ENCODE results near the gene PLEKHH2. TPM values are rescaled to one million over a fixed set of nuclear protein-coding genes. Genes with fewer than 3 reads are reported as not detected.

The PLEKHH2 gene
- total RNA-seq, 1 donor from 2014 or later = 1.8 TPM

DNA sequence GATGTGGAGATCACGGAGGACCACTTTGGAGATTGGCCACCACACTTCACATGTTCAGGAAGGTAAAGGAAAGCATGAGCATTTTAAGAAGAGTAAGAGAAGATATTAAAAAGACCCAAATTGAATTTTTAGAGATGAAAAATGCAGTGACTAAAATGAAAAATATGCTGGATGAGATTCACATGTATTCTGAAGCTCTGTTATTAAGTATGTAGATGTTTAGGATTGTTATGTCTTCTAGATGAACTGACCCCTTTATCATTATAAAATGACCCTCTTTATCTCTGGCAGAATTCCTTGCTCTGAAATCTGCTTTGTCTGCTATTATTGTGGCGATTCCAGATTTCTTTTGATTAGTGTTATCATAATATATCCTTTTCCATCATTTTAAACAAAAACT is 100.8 kb downstream of the PLEKHH2 start:
- H3K4me3 ChIP-seq (ENCODE audit: low read depth, low read length) = no peak overlapping the region
- DNase-seq (ENCODE audit: low read depth) (no peak), FAIRE-seq (no peak)
- no peaks in the 10 kb centered on the region for H3K36me3 ChIP-seq (ENCODE audit: control insufficient read depth, insufficient read depth, low read length)
- no peaks in the 10 kb centered on the region for H3K27me3 ChIP-seq (ENCODE audit: control insufficient read depth, insufficient read depth, low read length)
- TF ChIP-seq, protein P1, sequence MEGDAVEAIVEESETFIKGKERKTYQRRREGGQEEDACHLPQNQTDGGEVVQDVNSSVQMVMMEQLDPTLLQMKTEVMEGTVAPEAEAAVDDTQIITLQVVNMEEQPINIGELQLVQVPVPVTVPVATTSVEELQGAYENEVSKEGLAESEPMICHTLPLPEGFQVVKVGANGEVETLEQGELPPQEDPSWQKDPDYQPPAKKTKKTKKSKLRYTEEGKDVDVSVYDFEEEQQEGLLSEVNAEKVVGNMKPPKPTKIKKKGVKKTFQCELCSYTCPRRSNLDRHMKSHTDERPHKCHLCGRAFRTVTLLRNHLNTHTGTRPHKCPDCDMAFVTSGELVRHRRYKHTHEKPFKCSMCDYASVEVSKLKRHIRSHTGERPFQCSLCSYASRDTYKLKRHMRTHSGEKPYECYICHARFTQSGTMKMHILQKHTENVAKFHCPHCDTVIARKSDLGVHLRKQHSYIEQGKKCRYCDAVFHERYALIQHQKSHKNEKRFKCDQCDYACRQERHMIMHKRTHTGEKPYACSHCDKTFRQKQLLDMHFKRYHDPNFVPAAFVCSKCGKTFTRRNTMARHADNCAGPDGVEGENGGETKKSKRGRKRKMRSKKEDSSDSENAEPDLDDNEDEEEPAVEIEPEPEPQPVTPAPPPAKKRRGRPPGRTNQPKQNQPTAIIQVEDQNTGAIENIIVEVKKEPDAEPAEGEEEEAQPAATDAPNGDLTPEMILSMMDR (IDR thresholded peaks at IDR 0.05; ENCODE audit: insufficient read depth, low read length, severe bottlenecking) = no peak

DNA sequence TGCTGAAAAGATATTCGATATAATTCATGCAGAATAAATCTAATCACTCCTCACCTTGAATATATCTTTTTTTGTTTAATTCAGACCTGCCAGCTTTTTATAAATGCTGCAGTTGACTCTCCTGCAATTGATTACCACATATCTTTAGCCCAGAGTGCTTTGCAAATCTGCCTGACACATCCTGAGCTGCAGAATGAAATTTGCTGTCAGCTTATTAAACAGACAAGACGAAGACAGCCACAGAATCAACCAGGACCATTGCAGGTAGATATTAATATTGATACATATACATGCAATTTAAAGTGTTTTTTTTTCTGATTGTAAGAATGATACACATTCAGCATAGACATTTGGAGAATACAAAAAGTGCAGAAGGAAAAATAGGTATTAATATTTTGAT is 101.2 kb downstream of the PLEKHH2 start:
- DNase-seq (ENCODE audit: low read depth) (no peak), FAIRE-seq (no peak)
- Histone ChIP-seq H3K4me3 (ENCODE audit: low read depth, low read length) (no peak overlapping the region), H3K27me3 (ENCODE audit: control insufficient read depth, insufficient read depth, low read length) (no peaks in the 10 kb centered on the region), H3K36me3 (ENCODE audit: control insufficient read depth, insufficient read depth, low read length) (no peaks in the 10 kb centered on the region)
- TF ChIP-seq, protein P1 (IDR thresholded peaks at IDR 0.05; ENCODE audit: insufficient read depth, low read length, severe bottlenecking) = no peak

GRCh38 chr2:43743706-43744105 is 106.6 kb downstream of the PLEKHH2 start:
- H3K36me3 ChIP-seq (ENCODE audit: control insufficient read depth, insufficient read depth, low read length) = no peaks in the 10 kb centered on the region
- no peak overlapping the region for H3K4me3 ChIP-seq (ENCODE audit: low read depth, low read length)
- no peaks in the 10 kb centered on the region for H3K27me3 ChIP-seq (ENCODE audit: control insufficient read depth, insufficient read depth, low read length)
- DNase-seq (ENCODE audit: low read depth) (no peak), FAIRE-seq (no peak)
- TF ChIP-seq, protein P1 (IDR thresholded peaks at IDR 0.05; ENCODE audit: insufficient read depth, low read length, severe bottlenecking) = no peak

DNA sequence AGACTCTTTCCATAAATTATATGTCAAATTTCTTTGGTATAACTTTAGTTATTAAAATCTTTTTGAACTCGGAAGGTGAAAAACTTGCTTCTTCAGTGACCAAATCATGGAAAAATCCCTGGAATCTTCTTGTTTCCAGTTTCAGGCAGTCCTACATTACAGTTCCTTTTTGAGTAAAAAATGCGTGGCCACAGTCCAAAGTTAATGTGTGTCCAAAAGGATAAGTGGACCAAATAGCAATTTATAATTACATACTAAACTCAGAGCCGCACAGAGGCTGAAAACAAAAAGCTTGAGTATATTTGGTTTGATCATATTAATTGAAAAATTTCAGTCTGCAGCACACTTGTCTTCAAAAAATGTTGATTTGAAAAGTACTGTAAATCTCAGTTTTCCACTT is 108.4 kb downstream of the PLEKHH2 start:
- Histone ChIP-seq H3K4me3 (ENCODE audit: low read depth, low read length) (no peak overlapping the region), H3K27me3 (ENCODE audit: control insufficient read depth, insufficient read depth, low read length) (no peaks in the 10 kb centered on the region), H3K36me3 (ENCODE audit: control insufficient read depth, insufficient read depth, low read length) (no peaks in the 10 kb centered on the region)
- TF ChIP-seq, protein P1 (IDR thresholded peaks at IDR 0.05; ENCODE audit: insufficient read depth, low read length, severe bottlenecking) = no peak
- DNase-seq (ENCODE audit: low read depth) (no peak), FAIRE-seq (no peak)

- DNase-seq (ENCODE audit: low read depth) (no peak), FAIRE-seq (no peak)
- H3K27me3 ChIP-seq (ENCODE audit: control insufficient read depth, insufficient read depth, low read length) = no peaks in the 10 kb centered on the region
- TF ChIP-seq, protein P1 (IDR thresholded peaks at IDR 0.05; ENCODE audit: insufficient read depth, low read length, severe bottlenecking) = no peak
- no peak overlapping the region for H3K4me3 ChIP-seq (ENCODE audit: low read depth, low read length)
- no peaks in the 10 kb centered on the region for H3K36me3 ChIP-seq (ENCODE audit: control insufficient read depth, insufficient read depth, low read length)
Observed at GRCh38 chr2:43748333-43748732, 111.3 kb downstream of the PLEKHH2 start.

DNA sequence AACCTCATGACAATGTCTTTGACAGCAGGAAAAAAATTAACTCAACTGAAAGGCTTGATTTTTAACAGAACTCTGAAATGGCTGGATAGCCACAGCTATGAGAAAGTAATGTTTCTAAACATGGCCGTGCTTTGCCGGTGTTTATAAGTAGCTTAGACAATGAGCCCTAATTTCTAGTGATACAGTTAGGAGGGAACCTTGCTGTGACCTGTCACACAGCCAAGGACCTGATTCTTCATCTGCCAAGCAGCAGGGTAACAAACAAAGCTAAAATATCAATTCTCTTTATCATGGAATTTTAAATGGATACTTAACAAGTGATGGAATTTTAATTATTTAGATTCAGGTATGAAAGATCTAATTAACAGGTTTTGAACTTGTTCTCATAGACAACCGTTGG is 112.5 kb downstream of the PLEKHH2 start:
- FAIRE-seq (no peak), DNase-seq (ENCODE audit: low read depth) (no peak)
- TF ChIP-seq, protein P1 (IDR thresholded peaks at IDR 0.05; ENCODE audit: insufficient read depth, low read length, severe bottlenecking) = no peak
- H3K4me3 ChIP-seq (ENCODE audit: low read depth, low read length) = no peak overlapping the region
- no peaks in the 10 kb centered on the region for H3K36me3 ChIP-seq (ENCODE audit: control insufficient read depth, insufficient read depth, low read length)
- H3K27me3 ChIP-seq (ENCODE audit: control insufficient read depth, insufficient read depth, low read length) = no peaks in the 10 kb centered on the region

All from bronchial epithelial cell (primary cell).